ENCODE measurements around the gene OPA3. TPM values are rescaled to one million over a fixed set of nuclear protein-coding genes. Genes with fewer than 3 reads are reported as not detected.

OPA3 gene
- total RNA-seq, 1 experiment from 2014 or later = 11.1 TPM

DNA sequence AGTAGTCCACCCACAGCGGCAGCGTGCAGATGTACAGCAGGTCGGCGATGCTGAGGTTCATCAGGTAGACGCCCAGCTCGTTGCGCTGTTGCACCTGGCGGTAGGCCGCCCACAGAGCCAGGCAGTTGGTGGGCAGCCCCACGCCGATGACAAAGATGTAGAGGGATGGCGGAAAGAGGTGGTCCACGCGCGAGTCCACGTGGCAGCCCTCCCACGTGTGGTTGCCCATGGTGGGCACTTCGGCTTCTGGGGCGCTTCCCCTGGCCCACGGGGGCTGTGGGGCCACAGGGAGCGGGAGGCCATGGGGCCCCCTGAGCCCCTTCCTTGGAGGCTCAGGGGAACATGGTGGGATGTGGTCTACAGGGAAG is 7.0 kb upstream of the OPA3 start:
- ChIA-PET POLR2A (interaction anchor here (1.3 to 1.6 kb wide), 2 partner anchors 23 to 51 kb away, joined by 3 to 14 read pairs; no protein-coding TSS in a partner anchor), CTCF (interaction anchor here (0.9 to 2.6 kb wide), 5 partner anchors 9 to 101 kb away, joined by 3 to 40 read pairs (median 7); partner anchors contain the start of gene QPCTL), RAD21 (ENCODE audit: low non-redundant PET in 1 of 2, low total read pairs in 2 of 2, uncharacterized antibody in 2 of 2, unreplicated experiment in 2 of 2) (interaction anchor here in 1 of 2 experiments (1.7 kb wide), 1 partner anchor 51 kb away, joined by 17 read pairs; no protein-coding TSS in a partner anchor)
- TF ChIP-seq EGR1 (IDR thresholded peaks at IDR 0.05; ENCODE audit: low read depth) (no peak), ZNF274 (IDR thresholded peaks at IDR 0.05; ENCODE audit: low read depth, low read length) (no peak), ELF1 (IDR thresholded peaks at IDR 0.05; ENCODE audit: borderline replicate concordance, low read depth) (no peak), EZH2phosphoT487 (IDR thresholded peaks at IDR 0.05; ENCODE audit: borderline replicate concordance) (no peak), ZFX (IDR thresholded peaks at IDR 0.05) (no peak), SRF (IDR thresholded peaks at IDR 0.05; ENCODE audit: low read depth) (no peak), SP1 (IDR thresholded peaks at IDR 0.05; ENCODE audit: low read depth) (no peak), CEBPB (IDR thresholded peaks at IDR 0.05; ENCODE audit: low read depth) (no peak)
- TF ChIP-seq, protein P1, sequence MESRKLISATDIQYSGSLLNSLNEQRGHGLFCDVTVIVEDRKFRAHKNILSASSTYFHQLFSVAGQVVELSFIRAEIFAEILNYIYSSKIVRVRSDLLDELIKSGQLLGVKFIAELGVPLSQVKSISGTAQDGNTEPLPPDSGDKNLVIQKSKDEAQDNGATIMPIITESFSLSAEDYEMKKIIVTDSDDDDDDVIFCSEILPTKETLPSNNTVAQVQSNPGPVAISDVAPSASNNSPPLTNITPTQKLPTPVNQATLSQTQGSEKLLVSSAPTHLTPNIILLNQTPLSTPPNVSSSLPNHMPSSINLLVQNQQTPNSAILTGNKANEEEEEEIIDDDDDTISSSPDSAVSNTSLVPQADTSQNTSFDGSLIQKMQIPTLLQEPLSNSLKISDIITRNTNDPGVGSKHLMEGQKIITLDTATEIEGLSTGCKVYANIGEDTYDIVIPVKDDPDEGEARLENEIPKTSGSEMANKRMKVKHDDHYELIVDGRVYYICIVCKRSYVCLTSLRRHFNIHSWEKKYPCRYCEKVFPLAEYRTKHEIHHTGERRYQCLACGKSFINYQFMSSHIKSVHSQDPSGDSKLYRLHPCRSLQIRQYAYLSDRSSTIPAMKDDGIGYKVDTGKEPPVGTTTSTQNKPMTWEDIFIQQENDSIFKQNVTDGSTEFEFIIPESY (IDR thresholded peaks at IDR 0.05; ENCODE audit: extremely low read depth, insufficient replicate concordance, low read length) = no peak
- Histone ChIP-seq H3K27me3 (ENCODE audit: insufficient read depth, low read length) (no peaks in the 10 kb centered on the region), H3K4me3 (replicated peaks in 1 of 2; ENCODE audit: low read depth in 1 of 2, low read length in 2 of 2) (no peak overlapping the region), H3K79me2 (ENCODE audit: insufficient read depth, low read length) (no peaks in the 10 kb centered on the region), H3K9me3 (ENCODE audit: control insufficient read depth in 1 of 2, insufficient read depth in 1 of 2, low read depth in 1 of 2, low read length in 2 of 2) (no peaks in the 10 kb centered on the region), H3K4me1 (ENCODE audit: control insufficient read depth in 1 of 2, insufficient read depth in 2 of 2, low read length in 2 of 2) (peaks cover 0 to 14% of the 10 kb centered on the region in 2 experiments; a peak in 2 of 4 replicates), H3K9me2 (ENCODE audit: insufficient read depth) (no peaks in the 10 kb centered on the region), H4K20me1 (ENCODE audit: insufficient read depth) (no peaks in the 10 kb centered on the region), H2AFZ (ENCODE audit: low read depth, low read length, poor library complexity, severe bottlenecking) (no peak overlapping the region), H3K36me3 (ENCODE audit: control insufficient read depth in 1 of 2, insufficient read depth in 2 of 2, low read length in 2 of 2) (no peaks in the 10 kb centered on the region), H3K27ac (ENCODE audit: low read depth, low read length) (no peak overlapping the region), H3K4me2 (ENCODE audit: low read length) (no peak overlapping the region), H3K9ac (ENCODE audit: low read length) (no peak overlapping the region)
- ATAC-seq (no peak), DNase-seq (ENCODE audit: low read depth, low spot score) (no peak)
- BruUV-seq (replicated peaks) = no TSS peak
- intact Hi-C loops (cut with micrococcal nuclease) = loop anchor here (1.0 kb wide), 1 partner anchor 51 kb away; no protein-coding TSS in a partner anchor
